Loucy (cell line): ENCODE results near the gene DGCR6L.

Source experiments
- CTCF ChIP-seq: fragments of 200-600 bp; sonication (generic); conservative IDR thresholded peaks from 2 replicates; pipeline ENCODE4 v1.5.1; 2014; ENCODE audit warnings: mild to moderate bottlenecking, antibody characterized with exemption, low read length
- EZH2phosphoT487 ChIP-seq: fragments of 200-600 bp; IDR thresholded peaks from 2 replicates; pipeline ENCODE4 v1.6.1; 2018; ENCODE audit warnings: antibody characterized with exemption, mild to moderate bottlenecking, moderate library complexity, borderline replicate concordance

DNA sequence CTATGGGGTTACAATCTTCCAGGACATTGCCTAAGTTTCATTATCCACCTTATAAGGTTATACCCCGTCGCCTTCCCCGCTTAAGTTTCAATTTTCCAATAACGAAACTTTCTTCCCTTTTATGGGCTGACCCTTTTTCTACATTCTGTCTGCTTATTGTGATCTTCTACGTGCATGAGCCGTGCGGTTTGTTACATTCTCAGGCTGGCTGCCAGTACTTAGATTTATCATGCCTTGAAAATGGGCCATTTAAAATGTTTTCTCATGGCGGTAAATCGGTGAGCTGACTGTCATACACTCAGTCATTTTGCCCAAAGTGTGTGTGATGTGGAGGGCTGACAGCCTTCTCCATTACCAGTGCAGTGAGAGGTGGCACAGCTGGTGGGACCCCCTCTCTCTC, 23.3 kb downstream of the DGCR6L start:
- TF ChIP-seq CTCF (no peak), EZH2phosphoT487 (no peak)
